ENCODE results near the gene UQCC3. TPM values are rescaled to one million over a fixed set of nuclear protein-coding genes. Genes with fewer than 3 reads are reported as not detected.
A peak's percentile ranks its signal among the peaks of the same experiment; 100 is the strongest.

The UQCC3 gene
- total and polyA plus RNA-seq, 10 of the 15 experiments (the other 5 are each of a cell fraction or from before 2014, with no cell fraction given): 1.3 to 20.5 (median 8.2) TPM

- 77% methylated on average over 6 of the region's 6 CpGs for WGBS (ENCODE audit: insufficient coverage, insufficient replicate concordance, low lambda C conversion rate, missing lambda C conversion rate)
- TF ChIP-seq ZBTB40 (IDR thresholded peaks at IDR 0.05; ENCODE audit: borderline replicate concordance) (no peak), POLR2A (IDR thresholded peaks at IDR 0.05; ENCODE audit: low read depth, low read length) (peak; percentile 36; the same call in 1 of the 2 replicates)
- ATAC-seq: no peak
- ChIA-PET RAD21 (ENCODE audit: unreplicated experiment) (interaction anchor here (1.1 kb wide), 1 partner anchor 17 kb away, joined by 3 read pairs; no protein-coding TSS in a partner anchor), CTCF (interaction anchor here (0.9 to 1.9 kb wide), 6 partner anchors 9 to 286 kb away, joined by 3 to 5 read pairs (median 4); partner anchors contain the start of gene TUT1), POLR2A (interaction anchor here (1.0 to 16.2 kb wide), 4 partner anchors 11 to 85 kb away, joined by 3 to 295 read pairs (median 44); partner anchors contain the start of genes C11orf98, CSKMT, GANAB and INTS5), SMC1A (ENCODE audit: uncharacterized antibody, unreplicated experiment) (interaction anchor here (0.6 to 1.4 kb wide), 2 partner anchors 10 to 233 kb away, joined by 3 read pairs; no protein-coding TSS in a partner anchor)
- no peak for DNase-seq (ENCODE audit: low read depth, low spot score)
- H3K4me2 ChIP-seq (ENCODE audit: control insufficient read depth, insufficient read depth): no peak overlapping the region; the same call in 1 of the 2 replicates
- no peak overlapping the region for H3K4me3 ChIP-seq
- no peak overlapping the region for H3K9ac ChIP-seq (ENCODE audit: control insufficient read depth, insufficient read depth, low read length)
- H3K27me3 ChIP-seq (replicated peaks in 1 of 2; ENCODE audit: control insufficient read depth in 2 of 2, insufficient read depth in 2 of 2, low read length in 1 of 2): no peaks in the 10 kb centered on the region
- intact Hi-C loops (cut with micrococcal nuclease; ENCODE audit: unreplicated experiment) (no loop called here), in situ Hi-C loops (cut with MboI) (no loop called here)
- FAIRE-seq: no peak
- BruUV-seq (replicated peaks): no TSS peak
- H3K27ac ChIP-seq (ENCODE audit: control insufficient read depth, insufficient read depth): no peak overlapping the region
- H3K79me2 ChIP-seq (ENCODE audit: control insufficient read depth, insufficient read depth, low read length): peaks cover 34% of the 10 kb centered on the region
- peaks cover 0 to 10% of the 10 kb centered on the region in 2 experiments; a peak in 1 of 4 replicates for H3K36me3 ChIP-seq (ENCODE audit: control insufficient read depth in 2 of 2, insufficient read depth in 2 of 2, low read length in 1 of 2)
- peaks cover 18% of the 10 kb centered on the region for H3K4me1 ChIP-seq (ENCODE audit: control insufficient read depth, insufficient read depth, low read length)
- no peaks in the 10 kb centered on the region; the same call in 1 of the 2 replicates for H4K20me1 ChIP-seq (ENCODE audit: control insufficient read depth, insufficient read depth)
- no peak overlapping the region for H2AFZ ChIP-seq (ENCODE audit: control insufficient read depth, low read depth, low read length)
- no peaks in the 10 kb centered on the region for H3K9me3 ChIP-seq (replicated peaks; ENCODE audit: control insufficient read depth, insufficient read depth, low read length)
Observed at GRCh38 chr11:62676698-62677097, 5.2 kb downstream of the UQCC3 start.
